ENCODE data around the gene QRFPR.
A peak's percentile ranks its signal among the peaks of the same experiment; 100 is the strongest.
"Not testable (repeated sequence)": the region's sequence is repeated elsewhere in the genome, so short reads cannot be mapped to it uniquely, and the experiment has no call there.

Gene QRFPR

GRCh38 chr4:121370729-121371325 lies 10.0 kb downstream of the QRFPR start:
- DNase-seq (ENCODE audit: low spot score in 2 of 2) (peak in 1 of 2 donors; percentile 60), ATAC-seq (no peak)
- Mint-ChIP-seq H3K36me3 (no peaks in the 10 kb centered on the region), H3K4me3 (no peak overlapping the region), H3K27ac (no peak overlapping the region), H3K9me3 (no peaks in the 10 kb centered on the region), H3K4me1 (no peaks in the 10 kb centered on the region)

DNA sequence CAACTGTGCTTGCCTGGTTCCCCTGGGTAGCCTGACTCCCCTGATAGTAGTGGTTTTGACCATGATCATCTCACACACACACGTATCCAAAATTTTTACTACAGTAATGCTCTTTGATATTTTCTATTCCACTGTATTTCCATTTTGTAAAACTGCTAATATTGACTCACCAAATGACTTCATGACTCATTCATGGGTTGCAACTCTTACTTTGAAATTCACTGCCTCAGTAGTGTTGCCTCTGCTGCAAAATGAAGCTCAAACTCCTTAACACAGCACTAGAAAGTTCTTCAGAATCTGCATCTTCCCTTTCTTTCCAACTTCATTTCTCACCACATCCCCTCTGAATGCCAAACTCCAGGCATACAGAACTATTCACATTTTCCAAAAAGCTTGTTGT lies 20.3 kb downstream of the QRFPR start:
- Mint-ChIP-seq H3K27ac (no peak overlapping the region), H3K9me3 (no peaks in the 10 kb centered on the region), H3K4me1 (no peaks in the 10 kb centered on the region), H3K36me3 (no peaks in the 10 kb centered on the region), H3K4me3 (no peak overlapping the region)
- no peak for DNase-seq (ENCODE audit: low spot score in 2 of 2)
- ATAC-seq: no peak

DNA sequence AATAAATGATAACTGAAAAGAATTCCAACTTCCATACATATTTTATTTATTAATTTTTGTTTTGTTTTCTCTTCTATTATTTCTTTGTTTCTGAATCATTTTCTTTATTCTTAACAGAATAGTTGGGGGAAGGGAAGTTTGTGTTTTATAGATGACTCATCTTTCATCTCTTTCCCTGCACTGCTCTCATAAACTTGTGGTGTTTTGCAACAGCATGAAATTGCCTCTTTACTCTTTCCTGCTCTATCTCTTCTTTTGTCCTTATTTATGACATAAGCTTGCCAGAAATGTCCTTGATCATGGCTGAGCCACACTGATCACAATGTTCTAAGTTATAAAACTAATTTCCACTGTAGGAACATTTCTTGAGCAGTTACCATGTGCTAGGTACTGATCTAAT lies 22.3 kb downstream of the QRFPR start:
- Mint-ChIP-seq H3K4me1 (no peaks in the 10 kb centered on the region), H3K4me3 (no peak overlapping the region), H3K36me3 (no peaks in the 10 kb centered on the region), H3K9me3 (peaks cover 5% of the 10 kb centered on the region), H3K27ac (no peak overlapping the region)
- ATAC-seq (no peak), DNase-seq (ENCODE audit: low spot score in 2 of 2) (no peak)

DNA sequence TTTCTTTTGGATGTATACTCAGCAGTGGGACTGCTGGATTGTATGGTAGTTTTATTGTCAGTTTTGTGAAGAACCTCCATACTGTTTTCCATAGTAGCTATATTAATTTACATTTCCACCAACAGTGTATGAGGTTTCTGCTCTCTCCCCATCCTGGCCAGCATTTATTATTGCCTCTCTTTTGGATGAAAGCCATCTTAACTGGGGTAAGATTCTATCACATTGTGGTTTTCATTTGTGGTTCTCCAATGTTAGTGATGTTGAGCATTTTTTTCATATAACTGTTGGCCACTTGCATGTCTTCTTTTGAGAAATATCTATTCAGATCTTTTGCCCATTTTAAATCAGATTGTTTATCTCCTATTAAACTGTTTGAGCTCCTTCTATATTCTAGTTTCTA lies 27.6 kb downstream of the QRFPR start:
- H3K9me3 Mint-ChIP-seq: peaks cover 8% of the 10 kb centered on the region
- ATAC-seq: no peak
- no peak for DNase-seq (ENCODE audit: low spot score in 2 of 2)

DNA sequence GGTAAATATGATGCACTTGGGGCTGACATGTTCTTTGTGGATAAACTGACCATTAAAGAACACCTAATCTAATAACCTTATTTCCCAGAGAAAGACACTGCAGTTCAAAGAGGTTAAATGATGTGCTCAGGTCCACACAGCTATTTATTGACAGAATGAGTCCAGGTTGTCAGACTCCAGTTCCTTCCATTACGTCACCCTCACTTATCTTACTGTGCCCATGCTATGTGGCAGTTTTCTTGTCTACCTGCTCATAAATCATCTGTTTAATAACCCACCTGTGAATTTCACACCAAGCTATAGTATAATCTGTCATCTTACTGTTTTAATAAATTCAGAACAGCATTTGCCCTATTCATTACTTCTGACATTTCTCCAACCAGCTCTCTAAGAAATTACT lies 36.7 kb downstream of the QRFPR start:
- DNase-seq (ENCODE audit: low spot score in 2 of 2) (no peak), ATAC-seq (no peak)
- Mint-ChIP-seq H3K36me3 (no peaks in the 10 kb centered on the region), H3K4me1 (no peaks in the 10 kb centered on the region), H3K4me3 (no peak overlapping the region), H3K9me3 (no peaks in the 10 kb centered on the region), H3K27ac (no peak overlapping the region)

More for the DNA sequence above, 27.6 kb downstream of the QRFPR start:
- Mint-ChIP-seq H3K27ac (no peak overlapping the region), H3K36me3 (no peaks in the 10 kb centered on the region), H3K4me3 (no peak overlapping the region), H3K4me1 (no peaks in the 10 kb centered on the region)

DNA sequence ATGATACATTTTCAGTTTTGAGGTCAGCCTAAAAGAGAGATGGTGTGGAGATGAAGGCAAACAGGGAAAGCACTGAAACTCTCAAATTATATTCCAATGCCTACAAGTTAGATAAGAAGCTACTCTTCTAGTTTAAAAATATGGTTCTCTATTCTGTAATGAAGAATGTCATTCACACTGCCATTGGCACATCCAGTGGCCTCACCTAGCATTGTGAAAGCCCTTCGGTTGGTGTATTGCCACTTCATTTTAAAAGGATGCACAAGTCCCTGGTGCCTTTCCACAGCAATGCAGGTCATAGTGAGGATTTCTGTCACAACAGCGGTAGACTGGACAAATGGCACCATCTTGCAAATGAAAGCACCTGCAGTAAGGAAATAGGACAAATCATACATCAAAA lies 40.6 kb downstream of the QRFPR start:
- Mint-ChIP-seq H3K27ac (no peak overlapping the region), H3K4me3 (no peak overlapping the region), H3K36me3 (no peaks in the 10 kb centered on the region), H3K9me3 (no peaks in the 10 kb centered on the region), H3K4me1 (peaks cover 5% of the 10 kb centered on the region)
- no peak for ATAC-seq
- no peak for DNase-seq (ENCODE audit: low spot score in 2 of 2)

DNA sequence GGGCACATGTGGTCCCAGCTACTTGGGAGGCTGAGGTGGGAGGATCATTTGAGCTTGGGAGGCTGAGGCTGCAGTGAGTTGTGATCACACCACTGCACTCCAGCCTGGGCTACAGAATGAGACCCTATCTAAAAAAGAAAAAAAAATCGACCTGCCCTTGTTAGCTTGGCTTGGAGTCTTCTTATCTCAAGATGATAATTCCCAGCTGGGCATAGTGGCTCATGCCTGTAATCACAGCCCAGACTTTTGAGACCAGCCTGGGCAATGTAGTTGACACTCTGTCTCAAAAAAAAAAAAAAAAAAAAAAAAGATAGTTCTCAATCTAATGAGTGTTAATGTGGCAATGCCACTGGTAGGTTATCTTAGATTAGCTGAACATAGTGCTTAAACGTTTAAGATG lies 41.0 kb downstream of the QRFPR start:
- no peak overlapping the region for H3K4me3 Mint-ChIP-seq
- peaks cover 5% of the 10 kb centered on the region for H3K4me1 Mint-ChIP-seq
- H3K36me3 Mint-ChIP-seq: no peaks in the 10 kb centered on the region
- H3K27ac Mint-ChIP-seq: no peak overlapping the region
- DNase-seq (ENCODE audit: low spot score in 2 of 2) (no peak), ATAC-seq (no peak)
- no peaks in the 10 kb centered on the region for H3K9me3 Mint-ChIP-seq

DNA sequence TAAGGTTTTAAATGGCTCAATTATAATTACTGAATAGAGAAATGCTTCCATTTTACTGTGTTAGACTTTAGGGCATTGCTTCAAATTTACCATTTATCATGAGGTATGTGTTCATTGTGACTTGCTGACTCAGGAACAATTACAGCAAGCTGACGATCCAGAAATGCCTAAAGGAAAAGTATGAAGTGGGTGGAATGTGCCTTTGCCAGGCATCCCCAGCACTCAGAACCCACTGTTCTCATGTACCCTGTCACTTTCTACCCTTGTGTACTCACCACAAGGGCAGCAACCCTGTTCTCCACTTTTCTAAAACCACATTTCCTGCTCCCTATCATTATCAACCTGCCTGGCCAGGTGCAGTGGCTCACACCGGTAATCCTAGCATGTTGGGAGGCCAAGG lies 41.5 kb downstream of the QRFPR start:
- Mint-ChIP-seq H3K4me3 (no peak overlapping the region), H3K9me3 (no peaks in the 10 kb centered on the region), H3K36me3 (no peaks in the 10 kb centered on the region), H3K4me1 (peaks cover 5% of the 10 kb centered on the region), H3K27ac (no peak overlapping the region)
- no peak for ATAC-seq
- no peak for DNase-seq (ENCODE audit: low spot score in 2 of 2)

DNA sequence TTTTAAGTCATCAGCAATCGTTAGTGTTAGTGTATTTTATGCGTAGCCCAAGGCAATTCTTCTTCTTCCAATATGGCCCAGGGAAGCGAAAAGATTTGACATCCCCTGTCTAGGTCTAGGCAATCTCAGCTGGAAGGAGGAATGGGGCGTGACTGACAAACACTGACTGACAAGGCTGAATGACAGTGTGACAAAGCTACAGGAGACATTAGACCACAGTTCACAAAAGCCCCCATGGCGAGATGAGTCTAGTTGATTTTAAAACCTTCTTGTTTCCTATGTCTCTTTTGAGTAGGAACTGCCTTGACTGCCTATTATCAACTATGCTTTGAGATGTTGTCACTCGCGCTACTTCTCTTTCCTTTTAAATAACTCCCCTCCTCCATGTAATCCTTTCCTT lies 42.3 kb downstream of the QRFPR start:
- no peaks in the 10 kb centered on the region for H3K36me3 Mint-ChIP-seq
- H3K4me3 Mint-ChIP-seq: no peak overlapping the region
- no peak for DNase-seq (ENCODE audit: low spot score in 2 of 2)
- no peak for ATAC-seq
- H3K9me3 Mint-ChIP-seq: no peaks in the 10 kb centered on the region
- no peak overlapping the region for H3K27ac Mint-ChIP-seq
- H3K4me1 Mint-ChIP-seq: peaks cover 5% of the 10 kb centered on the region

GRCh38 chr4:121336706-121337105 lies 44.1 kb downstream of the QRFPR start:
- peak; percentile 48 for ATAC-seq
- H3K4me1 Mint-ChIP-seq: peaks cover 5% of the 10 kb centered on the region

DNA sequence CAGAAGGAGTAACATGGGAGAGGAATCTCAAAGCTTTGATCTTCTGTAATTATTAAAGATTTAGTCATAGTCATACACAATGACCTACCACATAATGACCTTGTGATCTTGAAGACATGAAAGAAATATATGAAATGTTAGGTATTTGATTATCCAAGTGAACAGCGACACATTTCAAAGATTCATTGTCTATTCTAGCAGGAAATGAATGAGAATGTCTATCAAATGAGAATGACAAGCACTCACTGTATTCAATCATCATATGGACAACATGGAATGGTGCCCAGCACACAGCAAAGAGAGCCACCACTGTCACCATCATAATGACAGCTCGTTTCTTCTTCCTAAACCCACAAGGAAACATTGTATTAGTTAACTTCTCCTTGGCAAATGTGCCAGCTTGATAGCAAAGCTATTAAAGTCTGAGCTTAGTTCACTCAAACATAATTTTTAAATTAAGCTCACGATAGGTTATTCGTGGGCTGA lies 50.6 kb downstream of the QRFPR start:
- ATAC-seq (no peak), DNase-seq (ENCODE audit: low spot score in 2 of 2) (no peak)
- Mint-ChIP-seq H3K4me1 (no peaks in the 10 kb centered on the region), H3K9me3 (no peaks in the 10 kb centered on the region), H3K36me3 (no peaks in the 10 kb centered on the region), H3K27ac (no peak overlapping the region), H3K4me3 (no peak overlapping the region)

More at GRCh38 chr4:121336706-121337105, 44.1 kb downstream of the QRFPR start:
- Mint-ChIP-seq H3K4me3 (no peak overlapping the region), H3K36me3 (no peaks in the 10 kb centered on the region), H3K9me3 (no peaks in the 10 kb centered on the region), H3K27ac (no peak overlapping the region)
- no peak for DNase-seq (ENCODE audit: low spot score in 2 of 2)

DNA sequence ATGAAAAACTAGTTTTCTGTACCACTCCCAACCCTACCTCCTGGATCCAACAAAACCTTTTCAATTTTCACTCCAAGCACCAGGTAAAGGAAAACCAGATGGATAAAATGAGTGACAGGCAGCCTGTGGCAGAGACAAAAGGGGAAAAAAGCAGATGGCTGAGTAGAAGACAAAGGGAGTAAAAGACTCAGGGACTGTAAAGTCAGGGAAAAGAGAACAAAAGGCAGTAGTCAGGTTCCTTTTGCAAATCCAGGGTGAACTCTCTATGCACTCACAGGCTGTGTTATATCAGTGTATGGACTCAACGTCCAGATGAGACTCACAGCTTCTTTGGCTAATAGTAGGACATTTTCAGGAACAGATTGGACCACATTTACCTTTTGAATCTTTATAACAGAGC lies 54.2 kb downstream of the QRFPR start:
- no peak overlapping the region for H3K4me3 Mint-ChIP-seq
- no peaks in the 10 kb centered on the region for H3K4me1 Mint-ChIP-seq
- ATAC-seq (no peak), DNase-seq (ENCODE audit: low spot score in 2 of 2) (no peak)
- no peak overlapping the region for H3K27ac Mint-ChIP-seq
- no peaks in the 10 kb centered on the region for H3K36me3 Mint-ChIP-seq
- H3K9me3 Mint-ChIP-seq: no peaks in the 10 kb centered on the region

DNA sequence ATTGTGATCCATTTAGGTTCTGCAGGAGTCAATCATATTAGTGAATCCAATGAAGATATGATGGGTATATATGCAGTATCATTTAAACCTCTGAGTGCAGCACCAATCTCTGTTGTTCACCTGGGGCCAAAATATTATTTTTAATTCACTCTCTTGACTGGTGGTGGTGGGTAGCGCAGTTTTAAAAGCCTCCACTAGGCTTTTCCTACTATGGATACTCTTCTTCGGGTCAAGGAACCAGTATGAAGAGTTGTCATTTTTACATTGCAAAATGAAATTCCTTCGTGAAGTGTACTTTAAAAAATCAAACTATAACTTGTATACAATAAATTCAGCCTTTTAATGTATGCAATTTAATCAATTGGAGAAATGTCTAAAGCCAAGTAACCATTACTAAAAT lies 56.5 kb downstream of the QRFPR start:
- H3K27ac Mint-ChIP-seq: no peak overlapping the region
- DNase-seq (ENCODE audit: low spot score in 2 of 2) (no peak), ATAC-seq (no peak)
- no peaks in the 10 kb centered on the region for H3K9me3 Mint-ChIP-seq
- H3K4me1 Mint-ChIP-seq: no peaks in the 10 kb centered on the region
- H3K4me3 Mint-ChIP-seq: no peak overlapping the region
- H3K36me3 Mint-ChIP-seq: no peaks in the 10 kb centered on the region

GRCh38 chr4:121321466-121321865 lies 59.4 kb downstream of the QRFPR start:
- Mint-ChIP-seq H3K4me3 (no peak overlapping the region), H3K36me3 (no peaks in the 10 kb centered on the region), H3K4me1 (no peaks in the 10 kb centered on the region), H3K9me3 (peaks cover 3% of the 10 kb centered on the region), H3K27ac (no peak overlapping the region)
- DNase-seq (ENCODE audit: low spot score in 2 of 2) (no peak), ATAC-seq (no peak)

DNA sequence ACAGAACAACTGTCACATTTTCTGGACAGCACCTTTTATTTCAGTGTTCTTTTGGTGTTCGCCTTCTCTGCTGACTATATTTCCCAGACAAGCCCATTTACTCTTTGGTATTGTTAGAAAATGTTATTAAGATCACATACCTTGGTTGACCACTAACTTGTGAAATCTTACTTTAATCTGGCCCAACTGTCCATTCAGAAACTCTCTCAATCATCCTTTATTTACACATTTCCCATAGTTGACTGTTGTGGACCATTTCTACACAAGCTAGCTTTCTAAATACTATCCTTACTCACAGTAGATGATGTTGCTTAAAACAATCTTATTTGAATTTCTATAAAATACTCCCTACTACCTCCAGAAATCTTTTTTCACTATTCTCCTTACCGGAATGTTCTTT lies 64.7 kb downstream of the QRFPR start:
- no peak for DNase-seq (ENCODE audit: low spot score in 2 of 2)
- H3K4me1 Mint-ChIP-seq: no peaks in the 10 kb centered on the region
- ATAC-seq: no peak
- H3K36me3 Mint-ChIP-seq: no peaks in the 10 kb centered on the region
- no peak overlapping the region for H3K27ac Mint-ChIP-seq
- no peak overlapping the region for H3K4me3 Mint-ChIP-seq
- H3K9me3 Mint-ChIP-seq: peaks cover 3% of the 10 kb centered on the region

DNA sequence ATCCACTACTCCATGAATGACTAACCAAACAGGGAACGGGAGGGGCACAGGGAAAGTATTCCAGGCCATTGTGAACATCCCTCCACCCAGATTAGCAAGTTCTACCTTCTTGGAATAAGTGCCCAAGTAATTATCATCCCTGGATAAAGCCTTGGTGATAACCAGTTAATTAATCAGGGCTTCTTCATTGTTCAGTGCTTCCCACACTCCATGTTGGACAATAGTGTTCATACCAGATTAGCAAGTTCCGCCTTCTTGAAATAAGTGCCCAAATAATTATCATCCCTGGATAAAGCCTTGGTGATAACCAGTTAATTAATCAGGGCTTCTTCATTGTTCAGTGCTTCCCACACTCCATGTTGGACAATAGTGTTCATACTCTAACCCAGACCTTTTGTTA lies 67.4 kb downstream of the QRFPR start:
- not testable (repeated sequence) for H3K27ac Mint-ChIP-seq; DNase-seq (ENCODE audit: low spot score in 2 of 2); ATAC-seq; H3K36me3 Mint-ChIP-seq; H3K9me3 Mint-ChIP-seq; H3K4me3 Mint-ChIP-seq; H3K4me1 Mint-ChIP-seq

DNA sequence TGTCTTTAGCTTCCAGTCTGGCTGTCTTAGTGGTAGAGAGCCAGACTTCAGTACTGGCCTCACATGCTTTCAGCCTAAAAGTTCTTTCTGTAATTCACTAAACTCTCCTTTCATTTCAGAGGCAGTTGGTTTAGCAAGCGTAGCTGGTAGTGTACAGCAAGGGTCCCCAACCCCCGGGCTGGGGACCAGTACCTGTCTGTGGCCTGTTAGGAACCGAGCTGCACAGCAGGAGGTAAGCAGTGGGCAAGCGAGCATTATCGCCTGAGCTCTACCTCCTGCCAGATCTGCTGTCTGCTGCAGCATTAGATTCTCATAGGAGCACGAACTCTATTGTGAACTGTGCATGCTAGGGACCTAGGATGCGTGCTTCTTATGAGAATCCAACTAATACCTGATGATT lies 72.0 kb downstream of the QRFPR start:
- no peak for ATAC-seq
- Mint-ChIP-seq H3K4me3 (no peak overlapping the region), H3K36me3 (no peaks in the 10 kb centered on the region), H3K4me1 (peaks cover 18% of the 10 kb centered on the region), H3K9me3 (no peaks in the 10 kb centered on the region), H3K27ac (no peak overlapping the region)
- no peak for DNase-seq (ENCODE audit: low spot score in 2 of 2)

Measured in stimulated activated effector memory CD8-positive, alpha-beta T cell treated with anti-CD3 and anti-CD28 coated beads, Interleukin-12 subunit alpha, Interleukin-12 subunit beta, amount 100 ng/mL, for 72 hours (primary cell).